Stomach (tissue), 4 donors: ENCODE measurements around the gene SELENOT.

Source experiments
- EP300 ChIP-seq: sonication (generic); formaldehyde crosslinking; IDR thresholded peaks from one replicate; pipeline ENCODE4 v1.6.1; 2017; ENCODE audit warnings: antibody characterized with exemption
- POLR2AphosphoS5 ChIP-seq, 3 donors: sonication (generic); formaldehyde crosslinking; IDR thresholded peaks; one replicate each; pipeline ENCODE4 v1.6.1; 2016; ENCODE audit warnings: antibody characterized with exemption in 3 of 3
- TF ChIP-seq, protein P1 (sequence below), 7 experiments: fragments of 450-650 bp in 4 of 7; fragments of 200-600 bp in 3 of 7; sonication (generic) in 3 of 7; IDR thresholded peaks; one replicate each; pipeline ENCODE4 v1.5.1; 2016 to 2019; ENCODE audit warnings: antibody characterized with exemption in 7 of 7, control low read depth in 2 of 7, mild to moderate bottlenecking in 1 of 7

DNA sequence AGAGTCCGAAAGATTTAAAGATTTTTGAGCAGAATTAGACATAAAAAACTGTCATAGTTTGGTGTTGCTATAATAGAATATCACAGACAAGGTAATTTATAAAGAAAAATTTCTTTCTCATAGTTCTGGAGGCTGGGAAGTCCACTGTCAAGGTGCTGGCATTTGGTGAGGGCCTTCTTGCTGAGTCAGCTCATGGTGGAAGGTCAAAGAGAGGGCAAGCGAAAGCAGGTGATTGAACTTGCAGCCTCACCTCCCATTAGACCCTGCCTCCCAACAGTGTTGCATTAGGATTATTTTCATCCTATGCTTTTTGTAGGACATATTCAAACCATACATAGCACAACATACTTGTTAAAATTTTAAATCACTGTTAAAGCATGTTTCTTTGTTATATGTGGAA is 9.9 kb downstream of the SELENOT start:
- no peak for TF ChIP-seq EP300
- TF ChIP-seq, protein P1, sequence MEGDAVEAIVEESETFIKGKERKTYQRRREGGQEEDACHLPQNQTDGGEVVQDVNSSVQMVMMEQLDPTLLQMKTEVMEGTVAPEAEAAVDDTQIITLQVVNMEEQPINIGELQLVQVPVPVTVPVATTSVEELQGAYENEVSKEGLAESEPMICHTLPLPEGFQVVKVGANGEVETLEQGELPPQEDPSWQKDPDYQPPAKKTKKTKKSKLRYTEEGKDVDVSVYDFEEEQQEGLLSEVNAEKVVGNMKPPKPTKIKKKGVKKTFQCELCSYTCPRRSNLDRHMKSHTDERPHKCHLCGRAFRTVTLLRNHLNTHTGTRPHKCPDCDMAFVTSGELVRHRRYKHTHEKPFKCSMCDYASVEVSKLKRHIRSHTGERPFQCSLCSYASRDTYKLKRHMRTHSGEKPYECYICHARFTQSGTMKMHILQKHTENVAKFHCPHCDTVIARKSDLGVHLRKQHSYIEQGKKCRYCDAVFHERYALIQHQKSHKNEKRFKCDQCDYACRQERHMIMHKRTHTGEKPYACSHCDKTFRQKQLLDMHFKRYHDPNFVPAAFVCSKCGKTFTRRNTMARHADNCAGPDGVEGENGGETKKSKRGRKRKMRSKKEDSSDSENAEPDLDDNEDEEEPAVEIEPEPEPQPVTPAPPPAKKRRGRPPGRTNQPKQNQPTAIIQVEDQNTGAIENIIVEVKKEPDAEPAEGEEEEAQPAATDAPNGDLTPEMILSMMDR (IDR thresholded peaks at IDR 0.05), result no peak
- no peak for TF ChIP-seq POLR2AphosphoS5 (IDR thresholded peaks at IDR 0.05)
